ENCODE data around the gene CNN1.

Gene CNN1

GRCh38 chr19:11550265-11550664 is 11.6 kb downstream of the CNN1 start:
- H4K20me1 ChIP-seq (ENCODE audit: insufficient read depth, low read length, poor library complexity, severe bottlenecking), result no peaks in the 10 kb centered on the region
- H3K4me2 ChIP-seq (ENCODE audit: low read depth, low read length, poor library complexity, severe bottlenecking), result no peak overlapping the region
- TF ChIP-seq, protein P1, sequence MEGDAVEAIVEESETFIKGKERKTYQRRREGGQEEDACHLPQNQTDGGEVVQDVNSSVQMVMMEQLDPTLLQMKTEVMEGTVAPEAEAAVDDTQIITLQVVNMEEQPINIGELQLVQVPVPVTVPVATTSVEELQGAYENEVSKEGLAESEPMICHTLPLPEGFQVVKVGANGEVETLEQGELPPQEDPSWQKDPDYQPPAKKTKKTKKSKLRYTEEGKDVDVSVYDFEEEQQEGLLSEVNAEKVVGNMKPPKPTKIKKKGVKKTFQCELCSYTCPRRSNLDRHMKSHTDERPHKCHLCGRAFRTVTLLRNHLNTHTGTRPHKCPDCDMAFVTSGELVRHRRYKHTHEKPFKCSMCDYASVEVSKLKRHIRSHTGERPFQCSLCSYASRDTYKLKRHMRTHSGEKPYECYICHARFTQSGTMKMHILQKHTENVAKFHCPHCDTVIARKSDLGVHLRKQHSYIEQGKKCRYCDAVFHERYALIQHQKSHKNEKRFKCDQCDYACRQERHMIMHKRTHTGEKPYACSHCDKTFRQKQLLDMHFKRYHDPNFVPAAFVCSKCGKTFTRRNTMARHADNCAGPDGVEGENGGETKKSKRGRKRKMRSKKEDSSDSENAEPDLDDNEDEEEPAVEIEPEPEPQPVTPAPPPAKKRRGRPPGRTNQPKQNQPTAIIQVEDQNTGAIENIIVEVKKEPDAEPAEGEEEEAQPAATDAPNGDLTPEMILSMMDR (conservative IDR thresholded peaks at IDR 0.05; ENCODE audit: low read length), result no peak
- no peak for TF ChIP-seq EZH2phosphoT487 (IDR thresholded peaks at IDR 0.05; ENCODE audit: borderline replicate concordance)
- no peaks in the 10 kb centered on the region for H3F3A ChIP-seq (ENCODE audit: low read depth)
- H3K9me3 ChIP-seq (ENCODE audit: insufficient read depth, low read depth, low read length), result no peaks in the 10 kb centered on the region
- H3K27me3 ChIP-seq (ENCODE audit: insufficient read depth, low read length, poor library complexity, severe bottlenecking), result no peaks in the 10 kb centered on the region
- H3K9ac ChIP-seq (ENCODE audit: low read depth, low read length, poor library complexity, severe bottlenecking), result no peak overlapping the region
- H3K4me3 ChIP-seq (ENCODE audit: low read length, poor library complexity, severe bottlenecking), result no peak overlapping the region
- no peaks in the 10 kb centered on the region for H3K9me2 ChIP-seq (replicated peaks; ENCODE audit: low read depth, low read length)
- no peak overlapping the region for H2AFZ ChIP-seq (ENCODE audit: low read length)
- H3K4me1 ChIP-seq (ENCODE audit: insufficient read depth, low read length, poor library complexity, severe bottlenecking), result no peaks in the 10 kb centered on the region
- peaks cover 1% of the 10 kb centered on the region; the same call in 1 of the 2 replicates for H3K79me2 ChIP-seq (ENCODE audit: insufficient read depth, low read length)
- H3K36me3 ChIP-seq (ENCODE audit: insufficient read depth, low read length), result peaks cover 9% of the 10 kb centered on the region; the same call in 1 of the 2 replicates

- Histone ChIP-seq H3K27me3 (ENCODE audit: insufficient read depth, low read length, poor library complexity, severe bottlenecking) (no peaks in the 10 kb centered on the region), H3K36me3 (ENCODE audit: insufficient read depth, low read length) (peaks cover 9% of the 10 kb centered on the region; the same call in 1 of the 2 replicates)
Measured at GRCh38 chr19:11551603-11552235, 13.1 kb downstream of the CNN1 start.

DNA sequence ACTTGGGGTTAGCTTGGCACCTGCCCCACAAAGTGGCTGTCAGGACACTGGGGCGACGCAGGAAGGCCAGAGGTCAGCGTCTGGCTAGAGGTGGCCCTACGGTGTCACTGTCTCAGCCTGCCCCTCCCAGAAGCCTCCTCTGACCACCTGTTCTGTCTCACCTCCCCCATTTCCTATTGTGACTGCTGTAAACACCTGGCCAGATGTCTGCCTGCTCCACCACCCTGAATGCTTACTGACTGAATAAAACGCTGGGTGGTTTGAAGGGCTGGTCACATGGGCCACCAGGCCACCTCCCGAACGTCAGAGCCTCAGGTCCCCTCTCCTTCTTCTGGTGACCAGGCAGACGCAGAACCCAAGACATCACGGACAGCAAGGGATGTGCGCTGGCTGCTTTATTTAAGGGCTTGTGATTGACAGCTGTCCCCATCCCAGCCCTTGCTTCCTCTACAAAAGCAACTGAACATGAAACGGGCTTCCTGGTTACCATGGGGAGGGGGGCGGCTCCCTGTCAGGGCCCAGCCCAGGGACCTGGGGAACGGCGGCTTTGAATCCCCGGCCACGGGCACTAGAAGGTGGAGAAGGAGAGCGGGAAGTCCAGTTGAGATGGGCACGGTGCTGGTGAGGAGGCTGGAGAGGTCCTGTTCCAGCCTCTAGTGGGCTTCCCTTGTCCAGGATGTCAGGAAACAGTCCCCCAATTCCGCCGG is 14.2 kb downstream of the CNN1 start:
- Histone ChIP-seq H3F3A (ENCODE audit: low read depth) (no peaks in the 10 kb centered on the region), H4K20me1 (ENCODE audit: insufficient read depth, low read length, poor library complexity, severe bottlenecking) (peaks cover 3% of the 10 kb centered on the region), H3K9me2 (replicated peaks; ENCODE audit: low read depth, low read length) (no peaks in the 10 kb centered on the region), H3K27me3 (ENCODE audit: insufficient read depth, low read length, poor library complexity, severe bottlenecking) (no peaks in the 10 kb centered on the region), H3K79me2 (ENCODE audit: insufficient read depth, low read length) (peaks cover 25% of the 10 kb centered on the region), H3K9ac (ENCODE audit: low read depth, low read length, poor library complexity, severe bottlenecking) (no peak overlapping the region), H3K9me3 (ENCODE audit: insufficient read depth, low read depth, low read length) (no peaks in the 10 kb centered on the region), H3K4me1 (ENCODE audit: insufficient read depth, low read length, poor library complexity, severe bottlenecking) (peaks cover 2% of the 10 kb centered on the region), H3K36me3 (ENCODE audit: insufficient read depth, low read length) (peaks cover 9% of the 10 kb centered on the region; the same call in 1 of the 2 replicates), H3K4me2 (ENCODE audit: low read depth, low read length, poor library complexity, severe bottlenecking) (no peak overlapping the region), H2AFZ (ENCODE audit: low read length) (no peak overlapping the region), H3K4me3 (ENCODE audit: low read length, poor library complexity, severe bottlenecking) (no peak overlapping the region)
- no peak for TF ChIP-seq EZH2phosphoT487 (IDR thresholded peaks at IDR 0.05; ENCODE audit: borderline replicate concordance)
- TF ChIP-seq, protein P1 (conservative IDR thresholded peaks at IDR 0.05; ENCODE audit: low read length), result no peak

More at GRCh38 chr19:11551603-11552235, 13.1 kb downstream of the CNN1 start:
- no peaks in the 10 kb centered on the region for H3K4me1 ChIP-seq (ENCODE audit: insufficient read depth, low read length, poor library complexity, severe bottlenecking)
- no peaks in the 10 kb centered on the region for H3K9me3 ChIP-seq (ENCODE audit: insufficient read depth, low read depth, low read length)
- no peak overlapping the region for H3K4me3 ChIP-seq (ENCODE audit: low read length, poor library complexity, severe bottlenecking)
- peaks cover 15% of the 10 kb centered on the region; the same call in 1 of the 2 replicates for H3K79me2 ChIP-seq (ENCODE audit: insufficient read depth, low read length)
- TF ChIP-seq, protein P1 (conservative IDR thresholded peaks at IDR 0.05; ENCODE audit: low read length), result peak; percentile 60
- no peak for TF ChIP-seq EZH2phosphoT487 (IDR thresholded peaks at IDR 0.05; ENCODE audit: borderline replicate concordance)
- no peak overlapping the region for H3K4me2 ChIP-seq (ENCODE audit: low read depth, low read length, poor library complexity, severe bottlenecking)
- no peaks in the 10 kb centered on the region for H3K9me2 ChIP-seq (replicated peaks; ENCODE audit: low read depth, low read length)
- no peak overlapping the region for H3K9ac ChIP-seq (ENCODE audit: low read depth, low read length, poor library complexity, severe bottlenecking)
- no peaks in the 10 kb centered on the region for H3F3A ChIP-seq (ENCODE audit: low read depth)
- no peaks in the 10 kb centered on the region for H4K20me1 ChIP-seq (ENCODE audit: insufficient read depth, low read length, poor library complexity, severe bottlenecking)
- no peak overlapping the region for H2AFZ ChIP-seq (ENCODE audit: low read length)

Measured in Loucy (cell line).